ENCODE data around the gene INPP5D. TPM values are rescaled to one million over a fixed set of nuclear protein-coding genes. Genes with fewer than 3 reads are reported as not detected.
"Not testable (repeated sequence)": the region's sequence is repeated elsewhere in the genome, so short reads cannot be mapped to it uniquely, and the experiment has no call there.

The INPP5D gene
- total RNA-seq, 1 donor from 2014 or later, result 2.5 TPM

DNA sequence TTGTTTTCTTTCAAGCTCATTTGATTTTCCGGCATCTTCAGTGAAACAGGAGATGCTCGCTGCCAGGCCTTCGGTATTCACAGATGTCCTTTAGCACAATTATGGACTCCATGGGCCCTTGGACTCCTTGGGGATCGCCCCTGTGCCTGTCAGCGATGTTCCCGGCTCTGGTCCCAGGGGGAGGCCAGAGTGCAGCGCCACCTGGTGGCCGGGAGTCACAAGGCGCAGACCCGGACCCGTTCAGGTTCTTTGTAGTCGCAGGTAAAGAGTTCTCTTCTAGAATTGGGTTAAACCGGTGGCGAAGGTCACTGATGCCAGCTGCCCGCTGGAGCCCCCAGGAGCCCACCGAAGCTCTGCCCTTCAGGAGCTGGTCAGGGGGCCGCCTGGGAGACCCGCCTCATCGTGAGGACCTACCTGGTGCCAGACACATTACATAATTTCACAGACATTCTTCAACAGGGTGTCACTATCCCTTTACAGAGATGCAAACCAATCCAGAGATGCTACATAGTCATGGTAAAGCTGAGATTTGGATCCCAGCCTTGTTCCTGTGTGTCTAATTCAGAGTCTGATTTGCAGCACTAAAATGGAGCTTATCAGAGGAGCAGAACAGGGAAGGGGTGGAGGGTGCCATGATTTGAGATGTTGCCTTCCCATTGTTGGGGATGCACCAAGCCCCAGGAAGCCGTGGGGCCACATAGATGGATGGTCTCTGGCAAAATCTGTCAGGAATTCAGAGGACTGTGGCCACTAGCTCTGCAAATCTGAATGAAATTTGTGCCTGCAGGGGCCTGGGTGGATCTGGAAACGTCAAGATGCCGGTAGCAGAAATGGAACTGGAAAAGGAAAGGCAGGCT lies 6.0 kb upstream of the INPP5D start:
- DNase-seq, result no peak

DNA sequence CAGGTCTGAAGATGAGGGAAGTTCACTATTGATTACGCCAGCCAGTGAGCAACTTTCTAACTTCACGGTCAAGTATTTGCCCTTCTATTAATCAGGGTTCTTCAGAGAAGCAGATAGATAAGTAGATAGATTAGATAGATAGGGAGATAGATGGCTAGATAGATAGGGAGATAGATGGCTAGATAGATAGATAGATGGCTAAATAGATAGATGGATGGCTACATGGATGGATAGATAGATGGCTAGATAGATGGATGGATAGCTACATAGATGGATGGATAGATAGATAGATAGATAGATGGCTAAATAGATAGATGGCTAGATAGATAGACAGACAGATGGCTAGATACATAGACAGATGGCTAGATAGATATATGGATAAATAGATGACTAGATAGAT lies 4.8 kb upstream of the INPP5D start:
- DNase-seq, result no peak

DNA sequence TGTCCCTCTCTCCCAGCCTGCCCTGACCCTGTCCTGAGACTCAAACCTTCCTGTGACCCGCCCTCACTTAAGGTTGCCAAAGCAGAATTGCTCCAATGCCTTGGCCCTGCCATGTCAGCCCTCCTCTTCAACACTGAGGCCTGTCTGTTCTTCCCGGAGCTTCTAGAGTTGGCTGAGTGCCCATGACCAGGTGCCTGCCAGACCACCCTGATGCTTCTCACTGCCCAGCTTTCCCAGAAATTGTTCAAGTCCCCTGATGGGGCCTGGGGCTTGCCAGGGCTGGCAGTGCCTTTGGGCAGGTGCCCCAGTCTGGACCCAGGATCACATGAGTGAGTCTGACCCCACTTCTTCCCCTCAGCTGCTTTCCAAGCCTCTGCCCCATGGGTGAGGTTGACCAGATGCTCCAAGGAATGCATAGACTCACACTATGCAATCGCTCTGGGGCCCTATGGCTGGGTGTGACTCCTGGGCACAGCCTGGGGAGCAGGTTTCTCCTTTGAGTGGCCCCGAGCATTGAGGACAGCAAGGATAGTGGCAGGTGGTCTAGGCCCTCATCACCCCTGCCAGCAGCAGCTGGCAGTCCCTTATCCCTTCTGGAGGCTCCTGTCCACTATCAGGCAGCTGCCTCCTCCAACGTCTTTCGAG lies 3.1 kb upstream of the INPP5D start:
- no peak for DNase-seq

DNA sequence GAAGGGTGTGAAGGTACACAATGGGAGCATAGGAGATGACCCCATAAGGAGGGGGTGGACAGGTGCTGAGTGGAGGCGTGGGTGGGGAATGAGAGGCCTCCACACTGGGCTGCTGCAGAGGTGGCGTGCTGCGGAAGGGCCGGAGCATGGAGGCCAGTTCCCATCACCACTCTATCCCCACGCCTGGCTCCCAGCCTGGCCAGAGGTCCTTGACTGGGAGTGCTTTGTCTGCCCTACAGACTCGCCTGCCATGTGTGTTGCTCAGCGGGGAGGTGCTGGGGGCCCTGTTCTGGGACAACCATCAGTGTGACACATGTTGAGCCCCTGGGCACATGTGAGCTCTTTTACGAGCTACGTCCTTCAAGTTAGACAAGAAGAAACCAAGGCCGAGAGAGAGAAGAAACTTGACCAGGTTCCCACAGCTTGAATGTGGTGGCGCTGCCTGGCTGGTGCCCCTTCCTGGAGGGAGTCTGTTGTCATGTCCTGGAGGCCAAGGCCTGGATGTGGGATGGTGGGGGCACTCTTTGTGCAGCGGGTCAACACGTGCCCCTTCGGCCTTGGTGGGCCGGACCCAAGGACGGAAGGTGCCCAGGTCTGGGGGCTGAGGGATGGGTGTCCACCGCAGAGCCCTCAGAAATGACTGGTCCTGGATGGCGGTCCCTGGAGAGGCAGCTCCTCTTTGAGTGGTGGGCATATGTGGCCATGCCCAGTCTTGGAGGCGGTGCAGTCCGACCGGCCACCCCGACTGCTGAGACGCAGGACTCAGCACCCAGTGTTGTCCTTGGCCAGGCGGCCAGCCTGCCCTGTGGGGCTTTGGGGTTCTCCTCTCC lies 1.2 kb upstream of the INPP5D start:
- no peak for DNase-seq

DNA sequence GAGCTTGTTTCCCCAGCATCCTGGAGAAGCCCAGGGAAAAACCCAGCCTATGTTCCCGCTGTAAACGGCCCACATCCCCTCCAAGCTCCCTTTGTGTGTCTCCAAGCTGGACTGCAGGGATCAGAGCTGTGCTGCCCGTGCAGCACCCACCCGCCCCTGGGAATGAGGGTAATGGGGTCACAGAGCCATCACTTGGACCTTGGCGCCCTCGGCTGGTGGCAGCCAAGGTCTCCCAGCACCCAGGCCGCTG lies 670 bp upstream of the INPP5D start:
- no peak for DNase-seq

DNA sequence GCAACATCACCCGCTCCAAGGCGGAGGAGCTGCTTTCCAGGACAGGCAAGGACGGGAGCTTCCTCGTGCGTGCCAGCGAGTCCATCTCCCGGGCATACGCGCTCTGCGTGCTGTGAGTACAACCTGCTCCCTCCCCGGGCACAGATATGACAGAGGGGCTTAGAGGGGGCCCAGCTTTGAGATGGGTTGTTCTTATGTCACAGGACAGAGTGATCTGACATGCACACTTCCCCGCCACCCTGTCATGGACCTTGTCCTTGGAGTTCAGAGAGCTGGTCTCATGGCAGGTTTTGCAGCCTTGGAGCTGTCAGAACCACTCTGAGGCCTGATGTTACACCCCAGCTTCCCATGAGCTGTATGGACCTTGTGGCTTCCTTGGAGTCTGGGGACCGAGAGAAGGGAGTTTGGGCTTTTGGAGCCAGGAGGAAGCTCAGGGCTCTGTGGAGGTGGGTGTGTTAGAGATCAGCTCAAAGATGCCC lies 398 bp downstream of the INPP5D start:
- DNase-seq, result no peak

DNA sequence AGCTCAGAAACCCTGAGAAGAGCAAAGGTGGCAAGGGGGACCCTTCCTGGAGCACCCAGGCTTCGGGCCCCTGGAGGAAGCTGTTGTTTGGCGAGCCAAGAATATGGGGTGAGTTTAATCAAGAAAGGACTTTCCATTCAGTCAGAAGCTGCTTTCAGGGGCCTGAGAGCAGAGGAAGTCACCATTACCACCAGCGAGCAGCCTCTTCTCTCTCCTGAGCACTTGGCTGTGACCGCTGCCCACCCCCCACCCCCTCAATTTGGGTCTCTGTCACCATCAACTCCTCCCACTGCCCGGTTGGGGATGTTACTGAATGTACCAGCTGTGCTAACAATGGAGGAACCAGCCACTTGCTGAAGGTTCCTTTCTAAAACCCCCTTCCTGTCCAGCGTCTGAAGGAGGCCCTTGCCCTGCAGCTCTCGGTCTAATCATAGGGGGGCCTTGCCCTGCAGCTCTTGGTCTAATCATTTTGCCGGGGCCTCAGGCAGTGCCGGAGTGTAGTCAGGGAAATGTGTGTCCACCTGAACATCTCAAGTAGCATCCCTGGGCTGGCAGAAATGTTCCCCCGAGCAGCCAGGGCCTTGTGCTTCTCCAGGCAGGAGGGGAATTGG lies 943 bp downstream of the INPP5D start:
- DNase-seq, result no peak

DNA sequence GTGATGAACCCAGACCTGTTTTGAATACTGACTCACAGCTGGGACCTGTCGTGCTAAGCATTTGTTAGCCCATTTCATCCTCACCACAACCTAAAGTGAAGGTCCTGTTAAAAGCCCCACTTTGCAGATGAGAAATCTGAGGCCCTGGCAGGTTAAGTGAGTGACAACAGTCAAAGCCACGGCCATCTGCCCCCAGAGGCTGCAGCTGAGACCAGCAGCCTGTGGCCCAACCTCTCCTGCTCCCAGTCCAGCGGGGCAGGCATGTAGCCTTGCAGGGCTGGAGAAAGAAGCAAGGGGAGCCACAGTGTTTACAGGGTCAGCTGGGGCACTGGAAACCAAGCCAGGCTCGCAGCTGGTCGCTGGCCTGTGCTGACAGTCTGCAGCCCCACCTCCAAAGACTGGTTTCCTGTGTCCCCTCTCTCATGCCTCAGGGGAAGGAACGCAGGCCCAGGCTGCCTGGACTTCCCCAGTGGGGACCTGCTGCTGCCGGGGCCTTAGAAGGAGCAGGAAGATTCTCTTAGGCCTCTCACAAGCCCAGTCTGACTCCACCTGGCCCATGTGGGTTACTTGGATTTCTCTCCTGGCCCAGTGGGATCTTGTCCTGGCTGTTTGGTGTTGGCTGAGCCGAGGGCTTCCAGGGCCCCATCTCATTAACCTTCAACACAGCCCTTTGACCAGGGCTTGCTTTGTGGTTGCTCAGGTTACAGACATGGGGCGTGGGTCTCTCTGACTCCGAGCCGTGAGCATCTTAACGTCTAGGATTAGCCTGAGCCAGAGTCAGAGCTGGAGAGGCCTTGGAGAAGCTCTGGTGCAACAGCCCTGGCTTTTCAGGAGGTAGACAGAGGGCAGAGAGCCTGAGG lies 1.7 kb downstream of the INPP5D start:
- DNase-seq, result no peak

DNA sequence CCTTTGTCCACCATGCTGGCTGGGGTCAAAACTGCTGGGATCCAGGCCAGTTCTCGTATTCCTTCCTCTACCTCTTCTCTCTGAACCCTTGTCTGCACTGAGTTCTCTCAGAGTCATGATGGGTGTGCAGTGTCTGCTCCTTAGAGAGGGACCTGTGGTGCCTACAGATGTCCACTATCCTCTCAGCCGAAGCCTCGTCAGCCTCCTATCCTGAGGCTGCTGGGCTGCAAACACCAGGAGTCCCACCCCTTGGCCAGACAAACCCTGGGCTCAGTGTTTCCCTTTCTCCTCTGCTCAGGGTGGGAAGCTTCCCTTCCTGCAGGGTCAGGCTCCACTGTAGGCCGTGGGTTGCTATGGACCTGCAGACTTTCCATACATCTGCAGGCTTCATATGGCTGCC lies 2.3 kb downstream of the INPP5D start:
- no peak for DNase-seq

DNA sequence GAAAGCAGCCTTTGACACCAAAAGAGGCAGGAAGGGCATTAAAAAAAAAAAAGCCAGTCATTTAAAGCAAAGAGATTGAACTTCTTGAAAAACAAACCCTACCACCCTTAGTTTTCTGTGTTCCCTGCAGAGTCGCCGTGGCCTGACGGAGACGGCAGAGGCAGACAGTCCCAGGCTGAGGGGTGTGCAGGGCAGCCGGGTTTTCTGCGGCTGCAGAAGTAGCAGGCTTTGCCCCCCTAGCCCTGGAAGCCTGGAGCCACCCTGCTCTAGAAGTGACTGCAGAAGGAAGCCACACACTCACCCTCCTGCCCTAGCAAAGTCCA lies 2.8 kb downstream of the INPP5D start:
- DNase-seq, result no peak

DNA sequence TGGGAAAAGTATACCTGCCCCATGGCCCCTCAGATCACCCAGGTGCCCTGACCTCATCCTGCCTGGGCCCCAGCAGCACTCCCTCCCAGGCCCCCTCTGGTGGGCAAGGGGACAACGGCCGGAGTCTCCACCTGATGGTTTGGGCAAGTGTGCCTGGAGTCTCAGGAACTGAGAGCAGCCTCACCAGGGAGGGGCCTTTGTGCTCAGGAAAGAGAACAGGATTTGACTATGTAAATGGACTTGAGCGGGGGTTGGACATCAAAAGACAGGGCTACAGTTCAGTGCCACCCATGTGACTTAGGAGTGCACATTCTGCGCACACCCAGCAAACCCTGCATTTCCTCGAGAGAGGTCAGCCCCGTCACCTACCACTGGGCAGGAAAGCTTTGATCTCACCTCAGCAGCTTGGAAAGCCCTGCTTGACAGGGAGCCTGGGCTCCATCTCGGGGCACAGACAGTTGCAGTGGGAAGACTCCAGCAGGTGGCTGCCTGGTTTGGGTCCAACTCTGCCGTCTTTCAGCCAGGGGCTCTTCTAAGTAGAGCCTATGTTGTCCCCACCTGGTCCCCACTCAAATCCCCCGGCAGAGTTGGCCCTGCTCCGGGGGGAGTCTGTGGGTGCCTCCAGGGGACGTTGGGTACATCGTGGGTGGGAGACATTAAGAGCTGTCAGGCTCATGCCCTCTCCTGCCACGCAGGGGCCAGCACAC lies 3.3 kb downstream of the INPP5D start:
- no peak for DNase-seq

DNA sequence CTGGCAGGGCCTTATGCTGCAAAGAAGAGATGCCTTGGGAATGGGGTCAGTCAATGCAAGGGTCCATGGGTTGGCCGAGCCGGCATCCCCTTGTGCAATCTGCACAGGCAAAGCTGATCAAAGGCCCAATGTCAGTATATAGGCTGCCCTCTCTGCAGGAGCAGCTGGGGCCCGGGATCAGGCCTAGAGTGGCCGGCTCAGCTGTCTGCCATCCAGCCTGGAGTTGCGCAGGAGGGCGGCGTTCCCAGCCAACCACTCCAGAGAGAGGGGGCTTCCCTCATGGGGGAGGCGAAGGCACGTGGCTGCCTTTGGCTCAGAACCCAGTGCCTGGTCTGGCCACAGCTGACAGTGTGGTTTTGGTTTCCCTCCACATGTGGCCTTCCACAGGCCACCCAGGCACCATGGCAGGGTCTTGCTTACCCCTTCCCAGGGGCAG lies 3.9 kb downstream of the INPP5D start:
- DNase-seq, result no peak

DNA sequence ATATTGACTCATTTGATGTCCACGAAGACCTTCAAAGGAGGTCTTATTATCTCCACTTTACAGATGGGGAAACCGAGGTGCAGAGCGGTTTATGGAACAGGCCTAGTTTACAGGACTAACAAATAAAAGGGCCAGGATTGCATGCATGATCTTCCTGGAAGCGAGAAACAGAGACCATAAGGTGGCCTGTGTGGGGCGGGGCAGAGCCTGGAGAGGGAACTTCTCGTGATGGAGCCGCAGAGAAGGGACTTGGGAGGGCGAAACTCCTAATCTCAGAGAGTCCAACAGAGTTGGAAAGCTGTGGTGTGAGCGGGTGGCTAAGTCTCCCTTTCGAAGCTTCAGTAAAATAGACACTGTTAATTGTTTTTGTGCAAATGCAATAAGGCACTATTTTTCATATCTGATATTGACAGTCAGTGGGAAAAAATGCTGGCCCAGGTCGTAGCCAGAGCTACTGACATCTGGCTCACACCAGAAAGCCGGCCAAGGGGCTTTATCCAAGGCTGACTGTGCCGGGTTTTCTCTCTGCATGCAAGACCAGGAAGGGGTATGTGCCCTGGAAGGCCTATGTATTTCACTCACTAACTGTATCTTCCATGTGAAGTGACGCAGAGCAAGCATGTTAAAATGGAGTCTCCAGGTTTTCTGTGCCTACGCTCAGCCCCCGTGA lies 4.5 kb downstream of the INPP5D start:
- DNase-seq, result no peak

DNA sequence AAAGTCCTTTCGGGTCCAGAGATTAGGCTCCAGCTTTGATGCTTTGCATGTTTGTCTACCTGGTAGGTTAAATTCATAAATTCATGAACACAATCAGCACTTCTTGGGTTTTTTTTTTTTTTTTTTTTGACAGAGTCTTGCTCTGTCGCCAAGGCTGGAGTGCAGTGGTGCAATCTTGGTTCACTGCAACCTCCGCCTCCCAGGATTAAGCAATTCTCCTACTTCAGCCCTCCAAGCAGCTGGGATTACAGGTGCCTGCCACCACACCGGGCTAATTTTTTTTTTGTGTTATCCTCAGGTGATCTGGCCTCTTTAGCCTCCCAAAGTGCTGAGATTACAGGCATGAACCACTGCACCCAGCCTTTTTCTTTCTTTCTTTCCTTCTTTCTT lies 5.1 kb downstream of the INPP5D start:
- DNase-seq, result not testable (repeated sequence)

DNA sequence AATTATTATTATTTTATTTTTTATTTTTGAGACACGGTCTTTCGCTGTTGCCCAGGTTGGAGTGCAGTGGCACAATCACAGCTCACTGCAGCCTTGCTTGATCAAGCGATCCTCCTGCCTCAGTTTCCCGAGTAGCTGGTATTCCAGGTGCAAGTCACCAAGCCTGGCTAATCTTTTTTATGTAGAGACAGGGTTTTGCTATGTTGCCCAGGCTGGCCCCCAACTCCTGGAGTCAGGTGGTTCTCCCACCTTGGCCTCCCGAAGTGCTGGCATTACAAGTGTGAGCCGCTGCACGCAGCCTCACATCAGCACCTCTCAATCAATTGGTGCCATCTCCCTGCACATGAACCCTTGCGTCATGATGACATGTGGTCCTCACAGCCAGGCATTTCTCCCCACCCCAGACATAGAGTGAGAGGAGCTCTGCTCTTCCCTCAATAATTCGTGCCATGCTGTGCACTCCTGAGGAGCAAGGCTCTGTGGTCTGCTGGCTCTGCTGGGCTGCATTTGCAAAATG lies 5.9 kb downstream of the INPP5D start:
- no peak for DNase-seq

DNA sequence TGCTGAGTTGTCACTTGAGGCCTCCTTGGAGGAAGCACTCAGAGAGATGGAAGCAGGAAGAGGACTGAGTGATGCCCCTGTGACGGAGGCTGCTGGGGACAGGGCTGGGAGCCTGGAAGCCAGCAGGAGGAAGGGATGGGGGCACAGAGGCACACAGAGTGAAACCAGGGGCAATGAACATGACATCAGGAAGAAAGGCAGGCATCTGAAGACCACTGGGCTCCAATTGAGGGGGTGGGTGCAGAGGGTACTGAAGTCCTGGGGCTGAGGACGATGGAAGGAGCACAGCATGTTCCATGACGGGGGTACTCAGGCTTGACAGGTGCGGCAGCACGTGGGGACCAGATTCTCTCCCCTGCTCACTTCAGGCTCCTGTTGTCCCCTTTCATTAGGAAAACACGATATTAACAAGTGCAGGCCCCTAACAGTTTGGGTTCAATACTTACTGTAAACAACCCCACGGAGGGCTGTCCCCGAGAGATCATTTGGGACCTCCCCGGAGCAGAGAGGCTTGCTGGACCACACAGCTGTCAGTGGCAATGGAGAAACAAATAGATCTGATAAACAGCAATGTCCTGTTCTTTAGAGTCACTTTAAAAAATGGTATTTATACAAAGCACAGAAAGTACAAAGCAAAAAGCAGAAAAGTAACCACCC lies 8.7 kb downstream of the INPP5D start:
- DNase-seq, result no peak

DNA sequence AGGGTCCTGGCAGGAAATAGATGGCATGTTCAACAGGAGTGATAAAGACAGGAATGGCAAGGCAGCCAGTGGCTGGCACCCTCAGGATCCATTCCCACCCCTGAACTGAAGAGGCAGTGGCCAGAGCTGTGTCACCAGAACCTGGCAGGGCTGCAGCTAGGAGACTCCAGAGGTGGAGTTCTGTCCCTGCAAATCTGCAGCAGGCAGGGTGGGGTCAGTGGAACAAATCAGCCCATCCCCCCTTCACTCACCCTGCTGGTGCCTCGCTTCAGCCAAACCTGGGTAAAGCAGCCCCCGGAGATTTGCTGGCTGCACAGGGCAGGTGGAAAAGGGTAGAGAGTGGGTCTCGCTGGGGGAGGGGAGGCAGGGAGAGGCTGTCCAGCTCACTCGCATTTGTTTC lies 12.7 kb downstream of the INPP5D start:
- DNase-seq, result no peak

DNA sequence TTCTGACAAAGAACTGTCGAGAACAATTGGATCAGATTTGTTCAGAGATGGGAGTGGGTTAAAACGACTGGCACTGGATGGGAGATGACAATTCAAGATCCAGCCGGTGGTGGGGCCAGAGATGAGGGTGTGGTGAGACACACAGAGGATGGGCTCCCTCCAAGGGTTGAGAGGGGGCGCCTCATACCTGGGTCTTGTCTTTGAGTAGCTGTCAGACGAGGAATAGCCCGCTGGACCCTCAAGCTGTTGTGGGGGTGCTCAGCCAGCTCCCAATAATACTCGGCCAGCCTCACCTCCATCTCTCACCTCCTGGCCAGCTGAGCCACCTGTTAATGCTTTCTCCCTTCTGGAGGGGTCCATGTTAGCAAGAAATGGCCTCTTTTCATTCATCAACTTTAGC lies 14.0 kb downstream of the INPP5D start:
- no peak for DNase-seq

DNA sequence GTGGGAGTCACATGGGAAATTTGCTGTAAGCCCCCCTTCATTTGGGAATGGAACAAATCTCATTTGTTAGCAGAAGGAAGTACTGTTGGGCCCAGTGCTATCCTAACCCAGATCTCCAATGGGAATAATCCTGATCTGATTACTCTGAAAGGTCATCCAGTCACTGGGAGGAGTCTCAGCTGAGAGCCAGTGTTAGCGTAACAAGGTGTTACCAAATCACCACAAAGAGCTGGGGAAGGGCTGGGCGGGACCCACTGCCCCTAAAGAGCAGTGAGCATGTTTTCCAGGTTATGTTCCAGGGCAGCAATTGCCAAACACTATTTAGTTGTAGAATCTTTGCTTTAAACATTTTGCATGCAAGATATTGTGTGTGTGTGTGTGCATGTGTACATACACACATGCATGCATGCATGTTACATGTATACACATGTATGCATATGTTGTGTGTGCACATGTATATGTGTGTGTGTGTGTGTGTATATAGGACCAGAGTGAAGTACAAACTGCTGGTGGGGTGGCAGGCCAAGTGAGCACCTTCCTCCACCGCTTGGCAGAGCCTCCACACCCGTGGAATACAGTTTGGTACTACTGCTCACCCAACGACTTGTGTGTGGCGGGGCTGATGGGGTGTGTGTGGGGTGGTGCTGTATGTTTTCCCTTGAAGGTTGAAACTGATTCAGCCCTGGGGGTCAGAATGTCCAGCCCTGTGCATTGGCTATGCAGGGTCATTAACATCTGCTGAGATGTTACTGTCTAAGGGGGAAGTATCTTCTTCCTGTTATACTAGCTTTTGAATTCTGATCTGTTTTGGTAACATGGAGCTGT lies 15.2 kb downstream of the INPP5D start:
- no peak for DNase-seq
